GM23338 (cell line): ENCODE results near the gene MTCH2. TPM values are rescaled to one million over a fixed set of nuclear protein-coding genes. Genes with fewer than 3 reads are reported as not detected.

Source experiments
- ATAC-seq: fragments of 200-7000 bp; cut with Tn5 transposase; 3 replicates; pipeline ENCODE4 v1.9.1; 2020
- DNase-seq: peaks from one replicate; pipeline ENCODE4 v3.0.0-alpha.2; 2015; ENCODE audit warnings: low spot score
- H2AFZ ChIP-seq: fragments of 200-600 bp; sonication (generic); 2 replicates; pipeline ENCODE4 v1.8.0; 2016; ENCODE audit warnings: antibody characterized with exemption, mild to moderate bottlenecking, moderate library complexity
- H3F3A ChIP-seq: fragments of 200-600 bp; sonication (generic); replicated peaks from 2 replicates; pipeline ENCODE4 v1.8.0; 2017; ENCODE audit warnings: antibody characterized with exemption, mixed run types, low read depth
- H3K27ac ChIP-seq: fragments of 200-600 bp; sonication (generic); 2 replicates; pipeline ENCODE4 v1.6.1; 2016; ENCODE audit warnings: low read depth
- H3K27me3 ChIP-seq: fragments of 200-600 bp; sonication (generic); 2 replicates; pipeline ENCODE4 v1.8.0; 2016; ENCODE audit warnings: mild to moderate bottlenecking, mixed run types, moderate library complexity; ENCODE audit not compliant: insufficient read depth
- H3K36me3 ChIP-seq: fragments of 200-600 bp; sonication (generic); 2 replicates; pipeline ENCODE4 v1.8.0; 2016; ENCODE audit warnings: mild to moderate bottlenecking; ENCODE audit not compliant: insufficient read depth
- H3K4me1 ChIP-seq: fragments of 200-600 bp; sonication (generic); 2 replicates; pipeline ENCODE4 v1.8.0; 2016; ENCODE audit warnings: mild to moderate bottlenecking, moderate library complexity; ENCODE audit not compliant: insufficient read depth
- H3K4me2 ChIP-seq: fragments of 200-600 bp; sonication (generic); 2 replicates; pipeline ENCODE4 v1.7.1; 2017; ENCODE audit warnings: mixed run types
- H3K4me3 ChIP-seq: fragments of 200-600 bp; sonication (generic); 2 replicates; pipeline ENCODE4 v1.6.1; 2016; ENCODE audit warnings: mixed run types
- H3K79me2 ChIP-seq: fragments of 200-600 bp; sonication (generic); replicated peaks from 2 replicates; pipeline ENCODE4 v1.8.0; 2017; ENCODE audit warnings: mild to moderate bottlenecking; ENCODE audit not compliant: insufficient read depth
- H3K9me2 ChIP-seq: fragments of 200-600 bp; sonication (generic); 2 replicates; pipeline ENCODE4 v1.8.0; 2017; ENCODE audit not compliant: insufficient read depth
- H4K20me1 ChIP-seq: fragments of 200-600 bp; sonication (generic); replicated peaks from 2 replicates; pipeline ENCODE4 v1.8.0; 2017; ENCODE audit warnings: mild to moderate bottlenecking; ENCODE audit not compliant: insufficient read depth
- H3K27ac Mint-ChIP-seq: 2 replicates; pipeline ENCODE4 v1.8.0; 2020; ENCODE audit warnings: inconsistent platforms, mild to moderate bottlenecking, moderate library complexity, mixed read lengths
- H3K27me3 Mint-ChIP-seq: 3 replicates; pipeline ENCODE4 v1.8.0; 2022; ENCODE audit warnings: low read depth, mild to moderate bottlenecking, moderate library complexity, mixed read lengths, inconsistent platforms; ENCODE audit not compliant: insufficient read depth, poor library complexity
- H3K36me3 Mint-ChIP-seq: 3 replicates; pipeline ENCODE4 v1.8.0; 2021; ENCODE audit warnings: low read depth, mild to moderate bottlenecking, inconsistent platforms, moderate library complexity, mixed read lengths
- H3K4me1 Mint-ChIP-seq: 3 replicates; pipeline ENCODE4 v1.8.0; 2020; ENCODE audit warnings: mild to moderate bottlenecking, inconsistent platforms, mixed read lengths
- H3K4me3 Mint-ChIP-seq: 3 replicates; pipeline ENCODE4 v1.8.0; 2021; ENCODE audit warnings: moderate library complexity, mild to moderate bottlenecking, inconsistent platforms, mixed read lengths
- H3K9me3 Mint-ChIP-seq: 3 replicates; pipeline ENCODE4 v1.8.0; 2020; ENCODE audit warnings: moderate library complexity, mild to moderate bottlenecking, inconsistent platforms, mixed read lengths
- CREB1 ChIP-seq: fragments of 250-450 bp; sonication (Bioruptor Pico); IDR thresholded peaks from 2 replicates; pipeline ENCODE4 v1.5.0; 2020; ENCODE audit warnings: low read depth, mild to moderate bottlenecking, moderate library complexity
- EZH2 ChIP-seq: fragments of 200-600 bp; sonication (generic); IDR thresholded peaks from one replicate; pipeline ENCODE4 v1.8.0; 2017; ENCODE audit warnings: antibody characterized with exemption, mild to moderate bottlenecking, low read depth; ENCODE audit not compliant: unreplicated experiment
- EZH2phosphoT487 ChIP-seq: fragments of 200-600 bp; sonication (generic); IDR thresholded peaks from one replicate; pipeline ENCODE4 v1.8.1; 2018; ENCODE audit warnings: antibody characterized with exemption; ENCODE audit not compliant: unreplicated experiment
- JUNB ChIP-seq: IDR thresholded peaks from one replicate; pipeline ENCODE4 v1.6.1; 2016; ENCODE audit warnings: antibody characterized with exemption; ENCODE audit not compliant: unreplicated experiment
- NANOG ChIP-seq: IDR thresholded peaks from 2 replicates; pipeline ENCODE4 v1.6.1; 2016; ENCODE audit warnings: antibody characterized with exemption, borderline replicate concordance
- POLR2AphosphoS5 ChIP-seq: IDR thresholded peaks from 2 replicates; pipeline ENCODE4 v1.6.1; 2016; ENCODE audit warnings: antibody characterized with exemption, low read depth
- STAT1 ChIP-seq: IDR thresholded peaks from one replicate; pipeline ENCODE4 v1.6.1; 2016; ENCODE audit warnings: antibody characterized with exemption; ENCODE audit not compliant: unreplicated experiment
- ZNF114 ChIP-seq: fragments of 250-450 bp; sonication (Bioruptor Pico); IDR thresholded peaks from 2 replicates; pipeline ENCODE4 v1.5.0; 2020; ENCODE audit warnings: mild to moderate bottlenecking, moderate library complexity
- ZNF331 ChIP-seq: fragments of 250-450 bp; sonication (Bioruptor Pico); IDR thresholded peaks from 2 replicates; pipeline ENCODE4 v1.5.0; 2020; ENCODE audit warnings: low read depth, mild to moderate bottlenecking, moderate library complexity
- polyA plus RNA-seq: library from polyadenylated mRNA; unstranded; fragments of >200 nt; fragmentation: Nextera tagmentation; extraction: Ambion mirVana; gene quantifications from 2 replicates; pipeline ENCODE4 v1.2.1, GENCODE V29; 2016
- total RNA-seq: library from RNA; depleted of rRNA; stranded (reverse); fragments of >200 nt; shearing (Covaris generic); gene quantifications from 2 replicates; pipeline ENCODE4 v1.2.3, GENCODE V29; 2014
- TF ChIP-seq, protein P1 (sequence below), 2 experiments: fragments of 200-600 bp in 1 of 2; sonication (generic) in 1 of 2; conservative IDR thresholded peaks; 2 replicates each; pipeline versions ENCODE4 v1.5.1 to v1.6.1; 2016 to 2017; ENCODE audit warnings: antibody characterized with exemption in 2 of 2, low read depth in 2 of 2, mild to moderate bottlenecking in 2 of 2, moderate library complexity in 1 of 2
- TF ChIP-seq, protein P2 (sequence below): IDR thresholded peaks from 2 replicates; pipeline ENCODE4 v1.6.1; 2016; ENCODE audit warnings: antibody characterized with exemption
- TF ChIP-seq, protein P3 (sequence below): fragments of 250-450 bp; sonication (Bioruptor Pico); IDR thresholded peaks from 2 replicates; pipeline ENCODE4 v1.5.0; 2020; ENCODE audit warnings: mild to moderate bottlenecking, moderate library complexity
- TF ChIP-seq, protein P4 (sequence below): IDR thresholded peaks from one replicate; pipeline ENCODE4 v1.6.1; 2018; ENCODE audit warnings: antibody characterized with exemption; ENCODE audit not compliant: unreplicated experiment

The MTCH2 gene
- total and polyA plus RNA-seq, 2 experiments from 2014 or later = 90.9 to 155 TPM

DNA sequence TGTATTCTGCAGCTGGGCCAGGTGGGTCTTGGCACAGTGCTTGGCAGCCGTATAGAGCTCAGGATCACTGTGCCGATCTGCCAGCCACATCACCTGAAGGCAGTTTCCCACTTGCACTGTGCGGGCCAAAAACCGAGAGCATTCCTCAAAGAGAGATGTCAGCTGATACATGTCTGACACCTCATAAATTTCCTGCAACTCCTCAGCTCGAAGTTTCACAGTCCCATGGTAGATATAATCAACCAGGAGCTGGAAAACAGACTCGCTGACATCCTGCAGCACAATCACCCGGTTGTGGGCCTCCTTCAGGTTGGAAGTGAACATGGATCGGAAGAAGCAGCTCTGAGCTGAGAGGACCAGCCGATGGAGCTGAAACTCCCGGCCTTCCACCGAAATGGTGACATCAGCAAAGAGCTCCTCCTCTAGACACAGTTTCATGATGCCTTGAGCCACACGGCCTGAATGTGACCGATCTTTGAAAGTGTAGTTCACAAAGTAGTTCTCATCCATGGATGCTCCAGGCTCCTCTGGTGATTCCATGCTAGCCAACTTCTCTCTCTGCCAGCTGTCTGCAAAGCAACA lies 64.8 kb downstream of the MTCH2 start:
- Mint-ChIP-seq H3K27me3 (peaks cover 4% of the 10 kb centered on the region), H3K27ac (0 out of 2 replicates have a peak overlapping the region, but pooled peaks have one; percentile 67), H3K36me3 (peaks cover 78% of the 10 kb centered on the region), H3K4me1 (peaks cover 21% of the 10 kb centered on the region), H3K9me3 (peaks cover 3% of the 10 kb centered on the region; the same call in 1 of the 3 replicates), H3K4me3 (peak overlapping the region; percentile 93)
- DNase-seq (no peak), ATAC-seq (no peak)
- H2AFZ ChIP-seq = no peak overlapping the region
- H3K4me2 ChIP-seq = peak overlapping the region; percentile 100
- peak overlapping the region; percentile 84 for H3K4me3 ChIP-seq
- peaks cover 21% of the 10 kb centered on the region for H3K36me3 ChIP-seq
- TF ChIP-seq CREB1 (no peak), EZH2phosphoT487 (no peak), ZNF331 (CRISPR knock-in tag) (no peak), EZH2 (no peak), ZNF114 (no peak), POLR2AphosphoS5 (no peak), STAT1 (no peak), NANOG (no peak), JUNB (no peak)
- TF ChIP-seq, protein P1, sequence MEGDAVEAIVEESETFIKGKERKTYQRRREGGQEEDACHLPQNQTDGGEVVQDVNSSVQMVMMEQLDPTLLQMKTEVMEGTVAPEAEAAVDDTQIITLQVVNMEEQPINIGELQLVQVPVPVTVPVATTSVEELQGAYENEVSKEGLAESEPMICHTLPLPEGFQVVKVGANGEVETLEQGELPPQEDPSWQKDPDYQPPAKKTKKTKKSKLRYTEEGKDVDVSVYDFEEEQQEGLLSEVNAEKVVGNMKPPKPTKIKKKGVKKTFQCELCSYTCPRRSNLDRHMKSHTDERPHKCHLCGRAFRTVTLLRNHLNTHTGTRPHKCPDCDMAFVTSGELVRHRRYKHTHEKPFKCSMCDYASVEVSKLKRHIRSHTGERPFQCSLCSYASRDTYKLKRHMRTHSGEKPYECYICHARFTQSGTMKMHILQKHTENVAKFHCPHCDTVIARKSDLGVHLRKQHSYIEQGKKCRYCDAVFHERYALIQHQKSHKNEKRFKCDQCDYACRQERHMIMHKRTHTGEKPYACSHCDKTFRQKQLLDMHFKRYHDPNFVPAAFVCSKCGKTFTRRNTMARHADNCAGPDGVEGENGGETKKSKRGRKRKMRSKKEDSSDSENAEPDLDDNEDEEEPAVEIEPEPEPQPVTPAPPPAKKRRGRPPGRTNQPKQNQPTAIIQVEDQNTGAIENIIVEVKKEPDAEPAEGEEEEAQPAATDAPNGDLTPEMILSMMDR (conservative IDR thresholded peaks at IDR 0.05; ENCODE audit: low read depth in 2 of 2) = no peak
- TF ChIP-seq, protein P2, sequence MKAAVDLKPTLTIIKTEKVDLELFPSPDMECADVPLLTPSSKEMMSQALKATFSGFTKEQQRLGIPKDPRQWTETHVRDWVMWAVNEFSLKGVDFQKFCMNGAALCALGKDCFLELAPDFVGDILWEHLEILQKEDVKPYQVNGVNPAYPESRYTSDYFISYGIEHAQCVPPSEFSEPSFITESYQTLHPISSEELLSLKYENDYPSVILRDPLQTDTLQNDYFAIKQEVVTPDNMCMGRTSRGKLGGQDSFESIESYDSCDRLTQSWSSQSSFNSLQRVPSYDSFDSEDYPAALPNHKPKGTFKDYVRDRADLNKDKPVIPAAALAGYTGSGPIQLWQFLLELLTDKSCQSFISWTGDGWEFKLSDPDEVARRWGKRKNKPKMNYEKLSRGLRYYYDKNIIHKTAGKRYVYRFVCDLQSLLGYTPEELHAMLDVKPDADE = no peak
- TF ChIP-seq, protein P3, sequence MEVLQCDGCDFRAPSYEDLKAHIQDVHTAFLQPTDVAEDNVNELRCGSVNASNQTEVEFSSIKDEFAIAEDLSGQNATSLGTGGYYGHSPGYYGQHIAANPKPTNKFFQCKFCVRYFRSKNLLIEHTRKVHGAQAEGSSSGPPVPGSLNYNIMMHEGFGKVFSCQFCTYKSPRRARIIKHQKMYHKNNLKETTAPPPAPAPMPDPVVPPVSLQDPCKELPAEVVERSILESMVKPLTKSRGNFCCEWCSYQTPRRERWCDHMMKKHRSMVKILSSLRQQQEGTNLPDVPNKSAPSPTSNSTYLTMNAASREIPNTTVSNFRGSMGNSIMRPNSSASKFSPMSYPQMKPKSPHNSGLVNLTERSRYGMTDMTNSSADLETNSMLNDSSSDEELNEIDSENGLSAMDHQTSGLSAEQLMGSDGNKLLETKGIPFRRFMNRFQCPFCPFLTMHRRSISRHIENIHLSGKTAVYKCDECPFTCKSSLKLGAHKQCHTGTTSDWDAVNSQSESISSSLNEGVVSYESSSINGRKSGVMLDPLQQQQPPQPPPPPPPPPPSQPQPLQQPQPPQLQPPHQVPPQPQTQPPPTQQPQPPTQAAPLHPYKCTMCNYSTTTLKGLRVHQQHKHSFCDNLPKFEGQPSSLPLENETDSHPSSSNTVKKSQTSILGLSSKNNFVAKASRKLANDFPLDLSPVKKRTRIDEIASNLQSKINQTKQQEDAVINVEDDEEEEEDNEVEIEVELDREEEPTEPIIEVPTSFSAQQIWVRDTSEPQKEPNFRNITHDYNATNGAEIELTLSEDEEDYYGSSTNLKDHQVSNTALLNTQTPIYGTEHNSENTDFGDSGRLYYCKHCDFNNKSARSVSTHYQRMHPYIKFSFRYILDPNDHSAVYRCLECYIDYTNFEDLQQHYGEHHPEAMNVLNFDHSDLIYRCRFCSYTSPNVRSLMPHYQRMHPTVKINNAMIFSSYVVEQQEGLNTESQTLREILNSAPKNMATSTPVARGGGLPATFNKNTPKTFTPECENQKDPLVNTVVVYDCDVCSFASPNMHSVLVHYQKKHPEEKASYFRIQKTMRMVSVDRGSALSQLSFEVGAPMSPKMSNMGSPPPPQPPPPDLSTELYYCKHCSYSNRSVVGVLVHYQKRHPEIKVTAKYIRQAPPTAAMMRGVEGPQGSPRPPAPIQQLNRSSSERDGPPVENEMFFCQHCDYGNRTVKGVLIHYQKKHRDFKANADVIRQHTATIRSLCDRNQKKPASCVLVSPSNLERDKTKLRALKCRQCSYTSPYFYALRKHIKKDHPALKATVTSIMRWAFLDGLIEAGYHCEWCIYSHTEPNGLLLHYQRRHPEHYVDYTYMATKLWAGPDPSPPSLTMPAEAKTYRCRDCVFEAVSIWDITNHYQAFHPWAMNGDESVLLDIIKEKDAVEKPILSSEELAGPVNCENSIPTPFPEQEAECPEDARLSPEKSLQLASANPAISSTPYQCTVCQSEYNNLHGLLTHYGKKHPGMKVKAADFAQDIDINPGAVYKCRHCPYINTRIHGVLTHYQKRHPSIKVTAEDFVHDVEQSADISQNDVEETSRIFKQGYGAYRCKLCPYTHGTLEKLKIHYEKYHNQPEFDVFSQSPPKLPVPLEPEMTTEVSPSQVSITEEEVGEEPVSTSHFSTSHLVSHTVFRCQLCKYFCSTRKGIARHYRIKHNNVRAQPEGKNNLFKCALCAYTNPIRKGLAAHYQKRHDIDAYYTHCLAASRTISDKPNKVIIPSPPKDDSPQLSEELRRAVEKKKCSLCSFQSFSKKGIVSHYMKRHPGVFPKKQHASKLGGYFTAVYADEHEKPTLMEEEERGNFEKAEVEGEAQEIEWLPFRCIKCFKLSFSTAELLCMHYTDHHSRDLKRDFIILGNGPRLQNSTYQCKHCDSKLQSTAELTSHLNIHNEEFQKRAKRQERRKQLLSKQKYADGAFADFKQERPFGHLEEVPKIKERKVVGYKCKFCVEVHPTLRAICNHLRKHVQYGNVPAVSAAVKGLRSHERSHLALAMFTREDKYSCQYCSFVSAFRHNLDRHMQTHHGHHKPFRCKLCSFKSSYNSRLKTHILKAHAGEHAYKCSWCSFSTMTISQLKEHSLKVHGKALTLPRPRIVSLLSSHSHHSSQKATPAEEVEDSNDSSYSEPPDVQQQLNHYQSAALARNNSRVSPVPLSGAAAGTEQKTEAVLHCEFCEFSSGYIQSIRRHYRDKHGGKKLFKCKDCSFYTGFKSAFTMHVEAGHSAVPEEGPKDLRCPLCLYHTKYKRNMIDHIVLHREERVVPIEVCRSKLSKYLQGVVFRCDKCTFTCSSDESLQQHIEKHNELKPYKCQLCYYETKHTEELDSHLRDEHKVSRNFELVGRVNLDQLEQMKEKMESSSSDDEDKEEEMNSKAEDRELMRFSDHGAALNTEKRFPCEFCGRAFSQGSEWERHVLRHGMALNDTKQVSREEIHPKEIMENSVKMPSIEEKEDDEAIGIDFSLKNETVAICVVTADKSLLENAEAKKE (CRISPR knock-in tag) = no peak
- TF ChIP-seq, protein P4, sequence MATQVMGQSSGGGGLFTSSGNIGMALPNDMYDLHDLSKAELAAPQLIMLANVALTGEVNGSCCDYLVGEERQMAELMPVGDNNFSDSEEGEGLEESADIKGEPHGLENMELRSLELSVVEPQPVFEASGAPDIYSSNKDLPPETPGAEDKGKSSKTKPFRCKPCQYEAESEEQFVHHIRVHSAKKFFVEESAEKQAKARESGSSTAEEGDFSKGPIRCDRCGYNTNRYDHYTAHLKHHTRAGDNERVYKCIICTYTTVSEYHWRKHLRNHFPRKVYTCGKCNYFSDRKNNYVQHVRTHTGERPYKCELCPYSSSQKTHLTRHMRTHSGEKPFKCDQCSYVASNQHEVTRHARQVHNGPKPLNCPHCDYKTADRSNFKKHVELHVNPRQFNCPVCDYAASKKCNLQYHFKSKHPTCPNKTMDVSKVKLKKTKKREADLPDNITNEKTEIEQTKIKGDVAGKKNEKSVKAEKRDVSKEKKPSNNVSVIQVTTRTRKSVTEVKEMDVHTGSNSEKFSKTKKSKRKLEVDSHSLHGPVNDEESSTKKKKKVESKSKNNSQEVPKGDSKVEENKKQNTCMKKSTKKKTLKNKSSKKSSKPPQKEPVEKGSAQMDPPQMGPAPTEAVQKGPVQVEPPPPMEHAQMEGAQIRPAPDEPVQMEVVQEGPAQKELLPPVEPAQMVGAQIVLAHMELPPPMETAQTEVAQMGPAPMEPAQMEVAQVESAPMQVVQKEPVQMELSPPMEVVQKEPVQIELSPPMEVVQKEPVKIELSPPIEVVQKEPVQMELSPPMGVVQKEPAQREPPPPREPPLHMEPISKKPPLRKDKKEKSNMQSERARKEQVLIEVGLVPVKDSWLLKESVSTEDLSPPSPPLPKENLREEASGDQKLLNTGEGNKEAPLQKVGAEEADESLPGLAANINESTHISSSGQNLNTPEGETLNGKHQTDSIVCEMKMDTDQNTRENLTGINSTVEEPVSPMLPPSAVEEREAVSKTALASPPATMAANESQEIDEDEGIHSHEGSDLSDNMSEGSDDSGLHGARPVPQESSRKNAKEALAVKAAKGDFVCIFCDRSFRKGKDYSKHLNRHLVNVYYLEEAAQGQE = no peak
- peaks cover 7% of the 10 kb centered on the region for H3K4me1 ChIP-seq
- peaks cover 28% of the 10 kb centered on the region for H3K79me2 ChIP-seq
- 0 out of 2 replicates have a peak overlapping the region, but pooled peaks have one; percentile 99 for H3K27ac ChIP-seq
- peaks cover 10% of the 10 kb centered on the region; the same call in 1 of the 2 replicates for H4K20me1 ChIP-seq
- 0 out of 2 replicates have a peak, but pooled peaks cover 9% of the 10 kb centered on the region for H3F3A ChIP-seq
- no peaks in the 10 kb centered on the region for H3K27me3 ChIP-seq
- H3K9me2 ChIP-seq = no peaks in the 10 kb centered on the region
